HTERT RPE-1 (cell line): ENCODE measurements around the gene TFAP2C.
"Not testable (repeated sequence)": the region's sequence is repeated elsewhere in the genome, so short reads cannot be mapped to it uniquely, and the experiment has no call there.

Experiments used
- in situ Hi-C: fragments of 300-500 bp; cut with MboI; formaldehyde crosslinking; loops from 4 replicates; pipeline ENCODE4 v1.14.3; 2020; ENCODE audit warnings: low sequenced_read_pairs

Gene TFAP2C

GRCh38 chr20:56637576-56637975 is 8.5 kb downstream of the TFAP2C start:
- in situ Hi-C loops: no loop called here

- in situ Hi-C loops: no loop called here
These were observed 17.5 kb downstream of the TFAP2C start for GRCh38 chr20:56646599-56646998.

GRCh38 chr20:56653211-56653610 is 24.1 kb downstream of the TFAP2C start:
- in situ Hi-C loops: no loop called here

- in situ Hi-C loops: no loop called here
These were observed 27.5 kb downstream of the TFAP2C start for GRCh38 chr20:56656632-56657031.

GRCh38 chr20:56657879-56658278 is 28.8 kb downstream of the TFAP2C start:
- in situ Hi-C loops: no loop called here

GRCh38 chr20:56658341-56658947 is 29.3 kb downstream of the TFAP2C start:
- in situ Hi-C loops: not testable (repeated sequence)

- in situ Hi-C loops: no loop called here
These were observed 34.6 kb downstream of the TFAP2C start for GRCh38 chr20:56663660-56664059.

- in situ Hi-C loops: no loop called here
These were observed 35.7 kb downstream of the TFAP2C start for GRCh38 chr20:56664796-56665195.

- in situ Hi-C loops: no loop called here
These were observed 36.7 kb downstream of the TFAP2C start for GRCh38 chr20:56665806-56666205.

GRCh38 chr20:56673450-56673849 is 44.3 kb downstream of the TFAP2C start:
- in situ Hi-C loops: no loop called here

GRCh38 chr20:56676001-56676400 is 46.9 kb downstream of the TFAP2C start:
- in situ Hi-C loops: no loop called here

GRCh38 chr20:56676679-56677078 is 47.6 kb downstream of the TFAP2C start:
- in situ Hi-C loops: no loop called here

- in situ Hi-C loops: no loop called here
These were observed 54.2 kb downstream of the TFAP2C start for GRCh38 chr20:56683077-56683865.

- in situ Hi-C loops: no loop called here
These were observed 56.8 kb downstream of the TFAP2C start for GRCh38 chr20:56685879-56686278.

GRCh38 chr20:56687061-56687460 is 58.0 kb downstream of the TFAP2C start:
- in situ Hi-C loops: no loop called here

GRCh38 chr20:56688106-56688505 is 59.0 kb downstream of the TFAP2C start:
- in situ Hi-C loops: no loop called here
